Neural progenitor cell (in vitro differentiated cells): ENCODE measurements around the gene ZMYND10.

Experiments
- CTCF ChIP-seq: fragments of 200-600 bp; sonication (generic); IDR thresholded peaks from 2 replicates; pipeline ENCODE4 v1.5.1; 2017; ENCODE audit warnings: antibody characterized with exemption, mild to moderate bottlenecking
- EZH2 ChIP-seq: fragments of 200-600 bp; sonication (generic); IDR thresholded peaks from 2 replicates; pipeline ENCODE4 v1.6.1; 2017; ENCODE audit warnings: antibody characterized with exemption, mild to moderate bottlenecking, moderate library complexity

- TF ChIP-seq CTCF (peak; percentile 65), EZH2 (no peak)
Measured at GRCh38 chr3:50347187-50347813, 1.8 kb upstream of the ZMYND10 start.
